RWPE2 (cell line): ENCODE data around the gene TRANK1.
"Not testable (repeated sequence)": the region's sequence is repeated elsewhere in the genome, so short reads cannot be mapped to it uniquely, and the experiment has no call there.

ENCODE experiments used
- ATAC-seq: fragments of 200-7000 bp; cut with Tn5 transposase; 3 replicates; pipeline ENCODE4 v1.9.1; 2021; ENCODE audit warnings: low read depth
- DNase-seq: peaks from one replicate; pipeline ENCODE4 v3.0.0-alpha.2; 2020; ENCODE audit warnings: low spot score
- H3K27ac ChIP-seq: fragments of 450-650 bp; 2 replicates; pipeline ENCODE4 v1.5.1; 2017; ENCODE audit warnings: mild to moderate bottlenecking; ENCODE audit not compliant: poor library complexity, severe bottlenecking
- H3K27me3 ChIP-seq: fragments of 250-450 bp; sonication (Bioruptor Pico); 2 replicates; pipeline ENCODE4 v1.5.1; 2021; ENCODE audit warnings: mild to moderate bottlenecking, moderate library complexity; ENCODE audit not compliant: insufficient read depth, poor library complexity, severe bottlenecking
- H3K36me3 ChIP-seq: fragments of 250-450 bp; sonication (Bioruptor Pico); 2 replicates; pipeline ENCODE4 v1.5.1; 2020; ENCODE audit warnings: low read depth, mild to moderate bottlenecking, moderate library complexity
- H3K4me1 ChIP-seq: fragments of 250-450 bp; sonication (Bioruptor Pico); 2 replicates; pipeline ENCODE4 v1.5.1; 2021; ENCODE audit warnings: mild to moderate bottlenecking, moderate library complexity; ENCODE audit not compliant: insufficient read depth, poor library complexity, severe bottlenecking
- H3K4me3 ChIP-seq: fragments of 250-450 bp; sonication (Bioruptor Pico); 2 replicates; pipeline ENCODE4 v1.5.1; 2021; ENCODE audit warnings: mild to moderate bottlenecking, moderate library complexity; ENCODE audit not compliant: severe bottlenecking
- H3K9me3 ChIP-seq: fragments of 250-450 bp; sonication (Bioruptor Pico); 2 replicates; pipeline ENCODE4 v1.5.1; 2021; ENCODE audit warnings: mild to moderate bottlenecking, moderate library complexity; ENCODE audit not compliant: severe bottlenecking
- CTCF ChIP-seq: fragments of 450-650 bp; IDR thresholded peaks from one replicate; pipeline ENCODE4 v1.5.1; 2017; ENCODE audit warnings: mild to moderate bottlenecking, moderate library complexity; ENCODE audit not compliant: poor library complexity, severe bottlenecking

Gene TRANK1

GRCh38 chr3:36957862-36958686 is 13.2 kb upstream of the TRANK1 start:
- Histone ChIP-seq H3K36me3 (no peaks in the 10 kb centered on the region), H3K27ac (peak overlapping the region; percentile 34), H3K4me3 (no peak overlapping the region), H3K4me1 (peaks cover 6% of the 10 kb centered on the region), H3K27me3 (no peaks in the 10 kb centered on the region), H3K9me3 (no peaks in the 10 kb centered on the region)
- no peak for DNase-seq
- no peak for TF ChIP-seq CTCF
- peak; percentile 75 for ATAC-seq

DNA sequence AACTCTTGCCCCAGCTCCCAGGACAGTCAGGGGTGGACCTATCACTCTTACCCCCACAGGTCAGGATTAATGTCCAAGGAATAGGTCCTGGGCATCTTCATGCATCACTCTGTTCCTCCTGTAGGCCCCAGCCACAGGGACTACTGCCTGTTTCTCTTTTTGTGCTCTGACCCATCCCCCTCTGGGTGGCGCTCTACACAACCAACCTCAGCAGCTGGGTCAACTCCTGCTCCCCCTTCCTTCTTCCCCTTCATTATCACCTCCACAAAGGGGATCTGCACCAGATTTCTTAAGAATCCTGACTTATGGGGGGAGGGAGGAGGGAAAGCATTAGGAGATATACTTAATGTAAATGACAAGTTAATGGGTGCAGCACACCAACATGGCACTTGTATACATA is 12.2 kb upstream of the TRANK1 start:
- no peaks in the 10 kb centered on the region for H3K27me3 ChIP-seq
- DNase-seq (no peak), ATAC-seq (no peak)
- no peaks in the 10 kb centered on the region for H3K36me3 ChIP-seq
- no peaks in the 10 kb centered on the region for H3K9me3 ChIP-seq
- H3K4me3 ChIP-seq, result no peak overlapping the region
- TF ChIP-seq CTCF, result no peak
- no peak overlapping the region for H3K27ac ChIP-seq
- H3K4me1 ChIP-seq, result peaks cover 6% of the 10 kb centered on the region

- ATAC-seq (no peak), DNase-seq (no peak)
- no peak for TF ChIP-seq CTCF
- Histone ChIP-seq H3K9me3 (no peaks in the 10 kb centered on the region), H3K27me3 (no peaks in the 10 kb centered on the region), H3K36me3 (no peaks in the 10 kb centered on the region), H3K4me1 (peaks cover 6% of the 10 kb centered on the region), H3K27ac (no peak overlapping the region), H3K4me3 (no peak overlapping the region)
These were observed 11.3 kb upstream of the TRANK1 start for GRCh38 chr3:36956155-36956554.

GRCh38 chr3:36954452-36955134 is 9.7 kb upstream of the TRANK1 start:
- TF ChIP-seq CTCF, result no peak
- DNase-seq (no peak), ATAC-seq (no peak)
- H3K4me1 ChIP-seq, result peaks cover 6% of the 10 kb centered on the region
- no peak overlapping the region for H3K27ac ChIP-seq
- H3K36me3 ChIP-seq, result no peaks in the 10 kb centered on the region
- H3K9me3 ChIP-seq, result no peaks in the 10 kb centered on the region
- no peaks in the 10 kb centered on the region for H3K27me3 ChIP-seq
- H3K4me3 ChIP-seq, result no peak overlapping the region

DNA sequence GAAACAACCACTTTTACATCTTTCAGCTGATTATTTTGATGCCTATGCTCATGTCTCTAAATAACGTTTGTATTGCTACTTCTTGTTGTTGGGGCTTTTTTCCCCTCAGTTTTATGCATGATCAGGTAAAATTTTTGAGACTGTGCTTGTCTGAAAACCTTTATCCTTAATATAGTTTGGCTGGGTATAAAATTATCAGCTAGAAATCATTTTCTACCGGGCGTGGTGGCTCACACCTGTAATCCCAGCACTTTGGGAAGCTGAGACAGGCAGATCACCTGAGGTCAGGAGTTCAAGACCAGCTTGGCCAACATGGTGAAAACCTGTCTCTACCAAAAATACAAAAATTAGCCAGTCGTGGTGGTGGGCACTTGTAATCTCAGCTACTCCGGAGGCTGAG is 3.0 kb upstream of the TRANK1 start:
- H3K27ac ChIP-seq, DNase-seq, H3K4me3 ChIP-seq, H3K27me3 ChIP-seq, H3K4me1 ChIP-seq, H3K9me3 ChIP-seq, ATAC-seq, H3K36me3 ChIP-seq: not testable (repeated sequence)
